Right forelimb (tissue), 1 donor: ENCODE results near the gene DLK1.

Experiments
- DNase-seq: peaks from one replicate; pipeline ENCODE4 v3.0.0-alpha.2; 2018

DLK1 gene

DNA sequence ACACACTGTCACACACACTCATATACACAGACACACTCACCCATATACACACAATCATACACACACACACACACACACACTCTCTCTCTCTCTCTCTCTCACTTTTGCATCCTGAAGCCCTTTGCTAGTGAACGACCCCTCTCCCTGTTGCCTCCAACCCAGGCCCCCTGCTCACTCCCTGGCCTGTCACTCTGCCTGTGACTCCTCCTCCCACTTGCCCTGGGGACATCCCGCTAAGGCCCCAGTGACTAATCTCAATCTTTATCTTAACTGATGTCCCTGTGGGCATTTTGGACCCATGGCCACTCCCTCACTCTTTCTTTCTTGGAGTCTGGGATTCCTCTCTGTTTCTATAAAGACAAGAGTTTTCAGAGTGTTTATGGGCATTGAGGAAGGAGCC lies 10.9 kb upstream of the DLK1 start:
- no peak for DNase-seq

- DNase-seq = no peak
Measured at GRCh38 chr14:100717386-100717785, 9.3 kb upstream of the DLK1 start.

DNA sequence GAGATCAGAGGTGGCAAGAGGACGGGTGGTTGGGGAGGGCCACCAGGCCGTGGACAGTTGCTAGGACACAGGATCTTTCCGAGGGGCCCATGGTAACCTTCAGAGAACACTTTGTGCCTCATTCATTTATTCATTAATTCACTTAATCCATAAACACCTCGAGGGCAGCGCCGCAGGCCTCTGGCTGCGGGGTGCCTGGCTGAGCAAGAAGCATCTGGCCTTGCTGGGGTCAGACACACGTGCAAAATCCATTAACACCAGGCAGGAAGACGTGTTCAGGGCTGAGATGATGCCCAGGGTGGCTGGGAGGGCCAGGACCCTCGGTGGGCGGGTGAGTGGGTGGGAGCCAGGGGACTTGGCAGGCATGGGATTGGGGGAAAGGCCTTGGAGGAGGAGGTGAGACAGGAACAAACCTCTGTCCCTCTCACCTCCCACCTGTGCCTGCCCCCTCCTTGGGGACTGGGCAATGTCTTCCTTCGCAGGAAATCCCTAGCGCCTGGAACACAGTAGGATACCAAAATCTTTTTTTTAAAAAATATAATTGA lies 6.6 kb upstream of the DLK1 start:
- DNase-seq = no peak

- no peak for DNase-seq
Measured at GRCh38 chr14:100721568-100721967, 5.1 kb upstream of the DLK1 start.

DNA sequence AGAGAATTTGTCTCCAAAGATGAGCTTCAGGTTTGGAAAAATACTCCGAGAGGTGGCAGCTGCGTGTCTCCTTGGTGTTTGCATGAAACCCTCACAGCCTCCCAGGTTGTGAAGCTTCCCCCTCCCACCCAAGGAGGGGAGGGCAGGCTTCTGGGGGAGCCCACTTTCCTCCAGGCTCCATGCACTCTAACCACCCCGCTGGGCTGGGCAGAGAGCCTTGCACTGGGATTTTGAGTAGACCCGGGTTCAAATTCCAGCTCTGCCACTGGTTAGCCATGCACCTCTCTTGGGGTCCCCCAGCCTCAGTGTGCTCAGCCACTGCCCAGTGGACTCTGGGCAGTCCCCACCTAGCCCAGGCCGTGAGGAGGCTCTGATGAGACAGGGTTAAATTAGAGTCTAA lies 4.3 kb upstream of the DLK1 start:
- DNase-seq = no peak

GRCh38 chr14:100723135-100723829 lies 3.4 kb upstream of the DLK1 start:
- peak; percentile 45 for DNase-seq

DNA sequence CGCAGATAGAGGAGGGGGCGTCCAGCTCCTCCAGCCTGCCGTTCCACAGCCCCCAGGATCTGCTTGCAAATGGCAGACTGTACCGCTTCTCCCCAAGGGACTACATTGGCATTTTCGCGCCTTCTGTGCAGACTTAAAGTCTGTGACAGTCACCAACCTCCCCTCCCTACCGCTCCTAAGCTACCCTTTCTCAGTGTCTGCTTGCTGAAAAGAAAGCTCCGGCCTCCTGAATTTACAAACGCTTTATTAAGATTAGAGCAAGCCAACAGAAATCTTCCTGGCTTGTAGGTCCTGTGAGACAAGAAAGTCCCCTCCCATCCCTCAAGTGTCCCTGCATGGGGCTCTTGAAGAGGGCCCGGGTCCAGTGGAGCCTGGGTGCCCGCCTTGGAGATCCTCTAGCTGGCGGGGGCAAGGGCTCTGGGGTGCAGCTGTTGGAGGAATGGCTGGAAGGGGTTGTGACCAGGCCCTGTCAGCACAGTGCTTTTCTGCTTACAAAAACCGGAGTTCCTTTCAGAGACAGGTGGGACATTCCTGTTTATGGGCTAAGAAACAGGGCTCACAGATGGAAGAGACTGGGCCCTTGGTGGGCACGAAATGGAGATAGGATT lies 2.8 kb upstream of the DLK1 start:
- DNase-seq = no peak

- DNase-seq = no peak
Measured at GRCh38 chr14:100724536-100724935, 2.2 kb upstream of the DLK1 start.

DNA sequence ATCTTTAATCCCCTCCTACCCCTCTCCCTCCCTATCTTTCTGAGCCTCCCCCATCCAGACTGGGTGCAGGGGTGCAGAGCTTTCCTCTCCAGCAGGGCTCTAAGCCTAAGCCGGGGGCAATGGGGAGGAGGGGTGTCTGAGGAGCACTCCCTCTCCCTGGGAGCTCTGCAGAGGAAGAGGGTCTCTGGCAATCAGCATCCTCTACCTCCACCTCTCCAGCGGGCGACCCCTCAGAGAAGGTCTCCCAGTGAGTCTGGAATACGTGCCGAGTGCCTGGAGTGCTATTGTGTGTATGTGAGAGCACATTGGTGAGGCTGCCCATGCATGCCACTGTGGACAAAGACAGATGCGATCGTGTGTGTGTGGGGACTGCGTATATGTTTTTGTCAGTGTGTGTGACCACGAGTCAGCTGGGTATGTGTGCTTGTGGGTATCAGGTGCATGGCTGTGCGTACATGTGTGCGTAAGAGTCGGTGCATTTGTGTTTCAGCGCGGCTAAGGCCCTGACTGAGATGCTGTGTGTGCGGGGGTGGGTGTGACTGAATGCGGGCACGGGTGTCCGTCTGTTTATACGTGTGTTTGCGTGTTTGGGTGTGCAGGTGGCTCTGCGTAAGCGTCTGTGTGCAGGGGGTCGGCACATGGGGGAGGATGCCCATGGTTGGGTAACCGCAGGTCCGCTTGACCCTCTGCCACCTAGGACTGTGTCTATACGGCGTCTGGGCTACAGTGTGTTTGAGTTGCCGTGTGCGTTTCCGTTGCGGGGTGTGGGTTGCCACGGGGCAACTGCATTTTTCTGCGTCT lies 905 bp upstream of the DLK1 start:
- peak; percentile 42 for DNase-seq

GRCh38 chr14:100727086-100727872 lies 587 bp downstream of the DLK1 start:
- DNase-seq = no peak

- no peak for DNase-seq
Measured at GRCh38 chr14:100727873-100728240, 1.2 kb downstream of the DLK1 start.

DNA sequence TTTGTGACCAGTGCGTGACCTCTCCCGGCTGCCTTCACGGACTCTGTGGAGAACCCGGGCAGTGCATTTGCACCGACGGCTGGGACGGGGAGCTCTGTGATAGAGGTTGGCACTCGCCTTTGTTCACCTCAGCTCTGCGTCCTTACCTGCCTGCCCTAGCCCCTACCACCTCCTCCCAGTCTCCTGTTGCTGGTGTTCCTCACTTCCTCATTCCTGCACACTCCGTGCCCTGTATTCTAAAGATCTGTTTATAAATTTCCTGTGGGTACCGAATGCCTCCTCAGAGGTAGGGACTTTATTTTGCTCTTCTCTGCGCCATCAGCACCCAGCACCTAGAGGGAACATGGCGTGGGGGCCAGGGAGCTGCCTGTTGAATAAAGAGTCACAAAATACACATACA lies 2.3 kb downstream of the DLK1 start:
- DNase-seq = peak; percentile 42

DNA sequence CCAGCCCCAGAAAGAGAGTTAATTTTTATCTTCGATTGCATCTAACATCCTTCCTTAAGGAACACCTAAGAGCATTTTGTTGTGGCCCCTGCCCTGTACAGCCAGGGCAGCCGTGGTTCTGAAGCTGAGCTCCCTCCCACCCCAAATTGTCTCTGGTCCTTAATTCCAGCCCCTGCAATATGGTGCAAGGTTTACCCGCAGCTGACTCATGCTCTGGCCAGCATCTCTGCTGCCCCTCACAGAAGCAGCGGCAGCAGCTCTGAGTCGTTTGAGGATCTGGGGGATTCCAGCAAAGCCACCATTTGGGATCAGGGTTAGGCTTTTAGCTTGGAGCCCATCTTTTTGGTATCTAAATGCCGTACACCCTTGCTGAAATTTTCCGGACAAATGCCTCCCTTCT lies 3.3 kb downstream of the DLK1 start:
- no peak for DNase-seq

- DNase-seq = peak; percentile 44
Measured at GRCh38 chr14:100730581-100730980, 3.9 kb downstream of the DLK1 start.

- DNase-seq = peak; percentile 40
Measured at GRCh38 chr14:100731011-100731670, 4.4 kb downstream of the DLK1 start.

- DNase-seq = peak; percentile 41
Measured at GRCh38 chr14:100731846-100732765, 5.4 kb downstream of the DLK1 start.

GRCh38 chr14:100732766-100733100 lies 6.0 kb downstream of the DLK1 start:
- no peak for DNase-seq

- no peak for DNase-seq
Measured at GRCh38 chr14:100733152-100733850, 6.6 kb downstream of the DLK1 start.

- no peak for DNase-seq
Measured at GRCh38 chr14:100734031-100734990, 7.6 kb downstream of the DLK1 start.

DNA sequence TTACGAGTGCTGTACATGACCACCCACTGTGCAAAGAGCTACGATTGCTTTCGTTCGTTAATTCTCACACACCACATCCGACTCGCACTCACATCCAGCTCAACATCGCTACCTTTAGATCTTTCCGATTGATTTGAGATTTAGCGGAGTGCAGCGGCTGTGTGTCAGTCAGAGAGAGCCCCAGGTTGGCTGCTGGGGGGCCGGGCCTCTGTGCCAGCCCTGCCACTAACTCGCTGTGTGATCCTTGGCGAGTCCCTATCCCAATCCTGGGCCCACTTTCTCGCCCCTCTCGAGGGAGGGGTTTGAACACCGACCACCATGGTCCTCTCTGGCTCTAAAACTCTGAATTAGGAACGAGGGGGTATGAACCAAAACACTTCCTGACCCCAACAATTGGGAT lies 8.6 kb downstream of the DLK1 start:
- DNase-seq = no peak
